ENCODE measurements around the gene MOG.

MOG gene

DNA sequence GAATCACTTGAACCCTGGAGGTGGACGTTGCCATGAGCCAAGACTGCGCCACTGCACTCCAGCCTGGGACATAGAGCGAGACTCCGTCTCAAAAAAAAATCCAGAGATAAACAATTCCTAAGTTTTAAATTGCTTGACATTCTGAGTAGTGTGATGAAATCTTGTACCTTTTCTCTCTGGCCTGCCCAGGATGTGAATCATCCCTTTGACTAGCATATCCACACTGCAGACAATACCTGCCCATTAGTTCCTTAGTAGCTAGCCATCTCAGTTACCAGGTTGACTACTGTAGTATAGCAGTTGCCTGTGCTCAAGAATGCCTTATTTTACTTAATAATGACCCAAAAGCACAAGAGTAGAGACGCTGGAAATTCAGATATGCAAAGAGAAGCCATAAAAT, 21.2 kb downstream of the MOG start:
- DNase-seq, result no peak

- no peak for DNase-seq
These were observed 23.1 kb downstream of the MOG start for GRCh38 chr6:29679962-29680361.

DNA sequence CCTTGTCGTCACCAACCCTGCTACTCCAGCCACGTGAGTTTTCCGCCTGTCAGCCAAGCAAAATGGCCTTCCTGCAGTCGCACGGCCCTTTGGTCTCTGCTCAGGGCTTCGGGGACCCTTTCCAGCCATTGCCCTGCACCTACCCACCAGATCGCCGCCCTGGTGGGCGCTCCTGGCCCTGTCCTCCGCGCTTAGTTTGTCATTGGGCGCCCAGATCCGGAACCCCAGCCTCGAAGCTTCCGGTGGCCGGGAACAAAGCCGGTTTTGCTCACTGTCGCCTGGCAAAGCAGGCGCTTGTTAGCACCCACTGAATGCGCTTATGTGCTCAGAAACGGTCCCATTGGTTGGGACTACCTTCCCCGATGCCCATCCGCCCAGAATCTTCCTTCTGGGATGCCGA, 23.5 kb downstream of the MOG start:
- DNase-seq, result no peak

- no peak for DNase-seq
These were observed 24.0 kb downstream of the MOG start, which contains the start of gene ZFP57 for GRCh38 chr6:29680904-29681303. TSS of gene ZFP57 (minus strand) at chr6:29681152. CDS start at chr6:29677003, 4,149 bp downstream.

- no peak for DNase-seq
These were observed 24.9 kb downstream of the MOG start for GRCh38 chr6:29681811-29682210.

- no peak for DNase-seq
These were observed 28.9 kb downstream of the MOG start for GRCh38 chr6:29685718-29686326.

DNA sequence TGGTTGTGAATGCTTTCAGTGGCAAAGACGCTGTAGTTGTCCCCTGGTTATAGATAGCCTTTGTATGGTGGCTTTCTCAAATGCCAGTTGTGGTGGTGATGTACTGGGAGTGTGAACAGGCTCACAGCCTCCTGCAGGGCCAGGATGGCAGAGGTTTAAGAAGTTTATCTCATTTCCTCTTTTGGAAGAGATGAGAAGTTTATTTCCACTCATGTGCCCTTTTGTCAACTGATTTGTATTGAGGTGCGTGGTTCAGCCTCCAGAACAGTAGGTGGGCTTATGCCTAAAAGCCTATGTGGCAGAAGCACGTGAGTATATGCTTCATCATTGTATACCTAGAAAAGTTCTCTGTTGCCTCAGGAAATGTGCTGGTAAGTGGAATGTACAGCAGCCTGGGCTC, 37.7 kb downstream of the MOG start:
- no peak for DNase-seq

- DNase-seq, result no peak
These were observed 39.5 kb downstream of the MOG start for GRCh38 chr6:29696147-29697125.

GRCh38 chr6:29702519-29703103, 45.7 kb downstream of the MOG start:
- no peak for DNase-seq

DNA sequence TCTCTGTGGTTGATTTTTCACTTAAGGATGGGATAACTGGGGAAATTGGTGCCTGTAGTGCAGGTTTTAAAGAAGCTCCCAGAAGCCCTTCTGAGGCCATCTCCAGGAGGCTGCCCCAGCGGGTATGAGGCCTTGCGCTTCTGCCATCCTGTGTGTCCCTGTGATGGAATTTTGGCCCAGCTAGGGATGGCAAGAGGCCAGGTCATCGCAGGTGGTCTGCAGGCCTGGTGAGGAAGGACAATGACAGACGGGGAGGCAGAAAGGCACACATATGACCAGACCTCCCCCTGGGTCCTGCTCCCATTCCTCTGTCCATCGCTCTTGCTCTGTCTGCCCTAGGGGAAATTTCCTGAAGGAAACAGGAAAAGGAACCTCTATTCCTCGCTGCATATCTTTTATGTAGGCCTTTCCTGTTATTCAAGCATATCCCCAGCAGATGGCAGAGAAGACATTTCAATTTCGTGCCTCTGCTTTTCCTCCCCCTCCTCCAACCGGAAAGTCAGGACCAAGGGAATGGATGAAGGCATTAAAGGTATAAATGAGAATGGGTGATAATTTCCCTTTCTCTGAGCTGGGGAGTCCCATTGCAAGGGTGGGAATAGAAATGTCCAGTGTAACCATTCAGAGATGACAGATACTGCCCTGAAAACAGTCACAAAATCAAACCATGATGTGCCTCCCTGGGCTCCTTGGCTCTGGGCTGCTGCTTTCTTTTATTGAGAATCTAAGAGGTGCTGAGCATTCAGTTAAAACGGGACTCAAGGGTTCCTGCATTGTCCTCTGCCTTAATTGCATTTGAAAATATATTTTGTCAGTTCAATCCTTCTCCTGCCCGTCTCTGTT, 48.7 kb downstream of the MOG start:
- DNase-seq, result no peak

DNA sequence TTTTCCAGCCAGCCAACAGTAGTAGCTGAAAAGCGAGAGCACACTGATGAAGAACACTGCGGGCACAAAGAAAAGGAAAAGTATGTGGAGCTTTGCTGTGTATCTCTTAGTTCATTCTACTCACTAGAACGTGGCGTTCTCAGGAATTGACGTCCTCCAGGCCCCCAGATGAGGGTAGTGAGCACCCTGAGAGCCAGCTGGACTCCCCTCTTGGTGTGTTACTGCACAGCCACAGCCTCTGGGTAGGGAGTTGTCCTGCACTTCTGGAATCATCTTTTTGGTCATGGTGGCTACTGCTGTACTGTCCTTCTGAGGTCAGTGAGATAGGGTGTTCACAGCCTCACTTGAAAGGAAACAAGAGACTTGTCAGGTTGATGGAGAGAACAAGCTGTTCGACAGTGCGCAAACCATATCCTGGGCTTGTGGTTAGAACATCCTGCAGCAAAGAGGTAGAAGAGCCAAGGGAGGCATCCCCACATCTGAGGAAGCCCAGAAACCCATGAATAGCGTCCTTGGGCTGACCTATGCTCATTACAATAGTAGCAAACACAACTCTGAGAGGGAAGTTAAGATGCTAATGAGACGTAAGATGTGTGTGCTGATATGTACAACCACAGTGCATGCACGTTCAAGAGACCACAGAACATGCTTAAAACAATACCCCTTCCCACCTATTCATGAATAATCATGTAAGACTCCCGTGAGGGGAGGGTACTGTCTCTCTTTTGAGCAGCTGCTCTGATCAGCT, 51.7 kb downstream of the MOG start:
- DNase-seq, result no peak

DNA sequence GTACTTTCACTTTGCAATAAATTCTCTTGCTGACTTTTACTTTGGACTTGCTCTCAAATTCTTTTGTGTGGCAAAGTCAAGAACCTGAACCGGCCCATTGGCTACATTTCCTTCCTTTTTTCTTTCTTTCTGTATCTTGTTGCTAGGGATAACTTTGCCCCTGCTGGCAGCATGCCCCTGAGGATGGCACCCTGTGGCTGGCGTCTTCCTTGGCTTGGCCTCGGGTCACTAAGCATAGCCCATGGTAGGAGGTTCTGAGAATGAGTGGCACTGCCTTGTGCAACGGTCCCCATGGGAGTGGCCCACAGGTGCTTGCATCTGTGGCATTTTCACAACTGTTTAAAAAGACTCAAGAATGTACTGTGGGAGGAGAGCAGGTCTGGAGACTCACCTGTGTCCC, 52.3 kb downstream of the MOG start:
- DNase-seq, result no peak

DNA sequence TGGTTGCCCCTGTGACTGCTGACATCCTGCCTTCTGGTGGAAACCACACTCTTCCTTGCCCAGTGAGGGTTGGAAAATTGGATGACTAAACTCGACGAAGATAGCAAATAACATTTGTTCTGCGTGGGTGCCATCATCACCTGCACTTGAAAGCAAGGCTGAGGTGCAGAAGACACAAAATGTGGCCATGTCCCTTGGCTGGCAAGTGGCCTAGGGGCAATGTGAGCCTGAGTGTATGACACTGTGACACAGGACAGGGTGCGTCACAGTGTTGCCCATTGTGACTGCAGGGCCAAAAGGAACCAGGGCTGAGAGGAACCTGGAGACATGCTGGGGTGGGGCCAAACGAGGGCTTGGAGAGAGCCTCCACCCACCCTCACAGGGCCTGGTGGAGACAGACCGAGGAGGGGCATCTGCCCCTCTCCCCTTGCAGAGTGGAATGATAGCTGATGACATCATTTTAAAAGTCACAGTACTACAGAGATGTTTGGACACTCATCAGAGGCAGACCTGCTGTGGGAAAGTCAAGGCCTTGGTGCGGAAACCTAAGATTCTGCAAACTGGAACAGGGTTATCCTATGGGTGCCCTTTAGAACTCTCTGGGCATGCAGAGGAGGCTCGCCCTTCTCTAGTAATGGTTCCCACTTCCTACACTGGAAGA, 53.5 kb downstream of the MOG start:
- DNase-seq, result no peak

DNA sequence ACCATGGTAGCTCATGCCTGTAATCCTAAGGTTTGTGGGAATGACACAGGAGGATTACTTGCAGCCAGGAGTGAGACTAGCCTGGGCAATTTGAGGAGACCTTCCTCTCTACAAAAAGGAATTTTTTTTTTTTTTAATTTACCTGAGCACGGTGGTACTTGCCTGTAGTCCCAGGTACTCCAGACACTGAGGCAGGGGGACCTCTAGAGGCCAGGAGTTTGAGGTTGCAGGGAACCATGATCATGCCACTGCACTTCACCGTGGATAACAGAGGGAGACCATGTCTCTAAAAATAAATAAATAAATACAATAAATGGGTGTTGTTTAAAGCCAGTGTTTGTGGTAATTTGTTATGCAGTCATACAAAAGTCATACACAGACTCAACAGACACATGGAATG, 64.0 kb downstream of the MOG start:
- no peak for DNase-seq
